Ecto neural progenitor cell (in vitro differentiated cells): ENCODE measurements around the gene GDAP2.

Source experiments
- DNase-seq: peaks from one replicate; pipeline ENCODE4 v3.0.0-alpha.2; 2018; ENCODE audit warnings: low spot score

GDAP2 gene

DNA sequence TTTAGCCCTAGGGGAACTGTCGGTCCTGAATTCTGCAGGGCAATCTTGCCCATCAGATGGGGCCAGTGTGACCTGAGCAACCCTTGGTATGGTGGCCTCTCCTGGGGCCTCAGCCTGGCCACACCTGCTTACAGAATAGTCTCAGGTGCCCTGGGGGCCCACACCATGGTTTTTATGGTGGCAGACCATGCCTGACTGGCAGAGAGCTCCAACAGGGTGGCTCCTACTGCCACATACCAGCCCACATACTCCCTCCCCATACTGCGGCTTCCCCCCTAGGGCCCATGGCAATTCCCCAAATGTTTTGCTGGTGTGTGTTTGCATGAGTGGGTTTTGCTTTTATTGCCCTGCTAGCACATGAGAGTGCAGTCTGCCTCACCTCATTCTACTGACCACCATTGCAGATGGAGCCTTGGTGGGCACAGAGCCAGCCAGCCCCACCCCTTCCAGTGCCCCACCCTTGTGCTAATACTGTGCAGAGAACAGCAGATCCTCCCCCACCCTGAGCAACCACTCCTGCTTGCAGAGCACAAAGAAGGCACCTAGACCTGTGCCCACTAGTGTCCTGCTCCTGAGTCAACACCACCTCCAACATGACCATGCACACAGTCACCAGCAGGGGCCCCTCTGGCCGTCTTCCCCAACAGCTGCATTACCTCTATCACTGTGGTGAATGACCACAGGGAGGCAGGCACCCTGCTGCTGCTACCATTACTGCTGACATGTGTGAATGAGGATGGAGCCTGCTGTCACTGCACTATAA, 86.8 kb downstream of the GDAP2 start:
- DNase-seq = no peak

GRCh38 chr1:117841117-117841650, 88.2 kb downstream of the GDAP2 start:
- no peak for DNase-seq

- DNase-seq = no peak
Observed at GRCh38 chr1:117838911-117839310, 90.5 kb downstream of the GDAP2 start.

DNA sequence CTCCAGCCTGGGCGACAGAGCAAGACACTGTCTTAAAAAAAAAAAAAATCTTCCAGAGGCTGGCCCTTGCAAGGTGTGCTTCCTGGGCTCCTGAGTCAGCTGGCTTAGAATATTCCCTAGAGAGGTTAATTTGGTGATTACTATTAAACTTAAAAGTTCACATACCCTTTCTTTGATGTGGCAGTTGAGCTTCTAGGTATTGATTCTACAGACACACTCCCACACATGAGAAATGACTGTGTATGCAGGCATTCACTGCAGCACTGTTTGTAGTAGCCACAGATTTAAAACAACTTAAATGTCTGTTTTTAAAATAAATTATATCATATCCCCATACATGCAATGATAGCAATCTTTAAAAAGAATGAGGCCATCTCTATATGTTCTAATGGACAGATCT, 93.4 kb downstream of the GDAP2 start:
- no peak for DNase-seq

- no peak for DNase-seq
Observed at GRCh38 chr1:117834416-117834815, 95.0 kb downstream of the GDAP2 start.

- no peak for DNase-seq
Observed at GRCh38 chr1:117832453-117832852, 97.0 kb downstream of the GDAP2 start.

- no peak for DNase-seq
Observed at GRCh38 chr1:117830222-117830621, 99.2 kb downstream of the GDAP2 start.

GRCh38 chr1:117828201-117828600, 101.2 kb downstream of the GDAP2 start:
- no peak for DNase-seq

DNA sequence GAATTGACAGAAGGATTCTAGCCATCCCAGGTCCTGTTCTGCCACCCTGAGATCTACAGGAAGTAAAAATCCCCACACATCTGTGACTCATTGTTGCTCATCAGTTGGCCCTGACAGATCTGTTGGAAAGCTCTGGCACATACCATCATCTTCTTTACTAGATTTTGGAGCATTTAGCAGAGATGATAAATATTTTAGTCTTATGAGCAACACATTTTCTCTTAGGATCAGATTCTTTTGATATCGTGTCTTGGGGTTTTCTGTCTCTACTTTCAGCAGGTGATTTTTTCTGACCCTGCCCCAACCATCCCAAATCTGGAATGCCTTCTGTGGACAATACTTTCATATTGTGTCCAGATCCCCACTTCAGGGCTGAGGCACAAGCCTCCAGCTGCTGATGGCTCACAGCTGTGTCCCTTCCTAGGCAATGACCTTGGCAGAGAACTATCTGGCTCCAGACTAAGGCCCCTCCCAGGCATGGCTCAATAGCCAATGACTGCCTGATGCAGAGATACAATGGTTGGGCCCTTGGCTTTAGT, 102.8 kb downstream of the GDAP2 start:
- DNase-seq = no peak

DNA sequence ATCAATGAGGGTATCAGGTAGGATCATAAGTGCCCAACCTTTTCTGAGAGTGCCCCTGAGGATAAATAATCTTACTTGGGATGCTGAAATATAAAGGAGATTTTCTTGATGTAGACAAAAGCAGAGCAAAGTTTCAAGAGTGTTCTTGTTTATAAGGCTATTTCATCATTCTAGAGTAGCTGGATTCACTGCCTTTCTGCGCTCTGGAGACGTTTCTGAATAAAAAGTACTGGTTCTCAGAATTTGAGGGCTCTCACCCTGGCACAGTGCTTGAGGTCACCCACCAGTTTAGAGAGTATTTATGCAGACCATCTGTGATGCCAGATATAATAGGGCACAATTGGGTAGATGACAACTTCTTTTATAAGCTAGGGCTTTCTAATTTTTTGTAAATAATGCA, 103.3 kb downstream of the GDAP2 start:
- DNase-seq = no peak

DNA sequence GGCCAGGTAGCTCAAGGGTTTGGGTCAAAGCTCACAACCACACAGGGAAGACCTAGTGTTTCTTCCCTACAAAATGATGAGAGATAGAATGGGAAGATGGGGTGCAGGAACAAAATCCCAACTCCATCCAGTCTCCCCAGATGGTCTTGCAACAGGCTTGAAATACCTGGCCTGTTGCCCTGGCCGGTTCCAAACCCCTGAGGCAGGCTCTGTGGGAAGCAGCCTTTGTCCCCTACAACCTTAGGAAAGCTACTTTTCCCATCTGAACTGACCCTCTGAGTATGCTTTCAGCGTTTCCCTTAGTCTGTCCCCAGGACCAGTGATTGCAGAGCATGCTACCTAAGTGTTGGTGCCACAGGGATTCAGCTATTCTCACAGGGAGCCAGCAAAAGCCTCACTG, 104.0 kb downstream of the GDAP2 start:
- no peak for DNase-seq

GRCh38 chr1:117824616-117825015, 104.8 kb downstream of the GDAP2 start:
- DNase-seq = no peak

DNA sequence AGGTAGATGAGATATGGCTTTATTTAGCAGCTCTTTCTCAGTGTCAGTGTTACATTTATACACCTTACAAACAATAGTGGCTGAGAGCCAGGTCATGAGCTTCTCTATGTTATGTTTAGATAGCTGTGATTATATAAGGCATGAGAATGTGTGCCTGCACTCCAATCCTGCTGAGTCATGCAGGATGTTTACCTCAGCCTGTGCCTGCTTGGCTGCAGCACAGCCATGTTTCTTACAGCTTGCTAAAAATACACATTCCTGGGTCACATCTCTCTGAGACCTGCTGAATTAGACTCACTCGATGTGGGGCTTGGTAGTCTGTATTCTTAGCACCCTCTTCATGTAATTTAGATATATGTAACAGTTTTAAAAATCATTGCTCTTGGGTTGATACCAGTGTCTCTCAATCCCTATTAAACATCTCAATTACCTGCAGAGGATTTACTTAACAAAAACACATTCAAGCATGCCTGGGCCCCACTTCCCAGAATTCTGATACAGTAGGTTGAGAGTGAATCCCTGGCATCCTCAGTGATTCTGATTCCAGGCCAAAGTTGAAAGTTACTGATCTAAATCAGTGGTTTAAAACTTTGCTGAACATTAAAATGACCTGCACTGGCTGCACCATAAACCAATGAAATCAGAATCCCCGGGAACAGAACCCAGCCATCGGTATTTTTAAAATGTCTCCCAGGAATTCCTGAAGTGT, 107.5 kb downstream of the GDAP2 start:
- DNase-seq = no peak

DNA sequence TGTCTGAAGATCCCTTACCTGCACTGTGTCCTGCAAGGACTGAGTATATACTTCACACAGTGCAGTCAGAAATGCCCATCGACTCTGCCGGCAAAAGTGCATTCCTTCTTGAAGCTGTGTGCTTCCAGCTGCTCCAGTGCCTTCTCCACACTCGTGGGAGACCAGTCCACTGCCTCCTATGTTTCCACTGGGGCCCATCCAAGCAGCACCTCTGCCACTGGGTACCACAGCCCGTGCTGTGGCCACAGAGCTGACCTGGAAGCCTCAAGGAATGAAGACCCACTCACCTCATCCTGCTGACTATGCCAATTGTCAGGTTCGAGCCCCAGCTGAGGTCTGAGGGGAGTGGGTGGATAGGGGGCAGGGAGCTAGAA, 108.1 kb downstream of the GDAP2 start:
- no peak for DNase-seq

GRCh38 chr1:117820694-117821381, 108.6 kb downstream of the GDAP2 start:
- no peak for DNase-seq

DNA sequence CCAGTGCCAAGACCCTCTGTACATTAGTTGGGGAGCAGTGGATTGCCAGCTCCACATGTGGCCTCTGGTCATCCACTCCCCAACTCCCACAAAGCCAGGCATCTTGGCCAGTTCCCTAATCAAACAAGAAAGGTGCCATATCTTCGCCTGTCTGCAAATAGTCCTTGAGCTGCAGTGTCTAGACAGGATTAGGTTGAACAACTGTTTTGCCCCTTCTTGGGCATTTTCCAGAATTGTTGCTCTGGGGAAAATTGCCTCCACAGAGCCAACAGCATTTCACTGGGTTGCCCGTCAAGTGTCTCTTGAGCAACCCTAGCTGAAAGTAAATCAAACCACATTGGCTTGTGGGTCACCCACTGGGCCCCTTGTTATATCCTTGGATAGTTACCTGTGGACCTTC, 109.3 kb downstream of the GDAP2 start:
- no peak for DNase-seq

DNA sequence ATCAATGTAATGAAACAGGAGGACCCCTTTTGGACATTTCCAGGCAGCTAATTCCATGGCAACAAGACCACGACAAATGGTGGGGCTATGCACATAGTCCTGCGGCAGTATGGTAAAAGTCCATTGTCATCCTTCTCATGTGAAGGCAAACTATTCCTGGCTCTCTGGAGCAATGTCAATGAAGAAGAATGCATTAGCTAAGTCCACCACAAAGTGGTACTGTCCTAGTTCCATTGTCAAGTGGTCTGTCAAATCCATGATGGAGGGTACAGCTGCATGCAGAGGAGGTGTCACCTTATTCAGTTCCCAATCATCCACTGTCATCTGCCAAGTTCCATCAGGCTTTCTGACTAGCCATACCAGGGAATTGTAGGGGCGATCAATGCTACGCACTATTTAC, 110.1 kb downstream of the GDAP2 start:
- DNase-seq = no peak

DNA sequence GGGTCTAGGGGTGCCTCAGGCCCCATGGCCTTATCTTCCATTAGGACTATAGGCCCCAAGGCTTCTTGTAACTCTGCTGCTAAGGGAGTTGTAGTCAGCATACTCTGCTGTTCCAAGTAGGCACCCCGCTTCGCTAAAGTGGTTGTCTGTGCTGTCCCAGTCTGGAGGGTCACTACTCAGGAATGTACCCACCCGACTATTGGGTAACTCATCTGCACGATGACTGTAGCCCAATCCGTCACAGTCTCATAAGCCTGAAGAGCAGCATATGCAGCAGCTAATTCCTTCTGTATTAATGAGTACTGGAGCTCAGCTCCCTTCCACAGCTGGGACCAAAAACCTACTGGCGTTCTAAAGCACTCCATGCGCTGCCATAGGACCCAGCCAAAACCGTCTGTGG, 111.0 kb downstream of the GDAP2 start:
- no peak for DNase-seq

GRCh38 chr1:117817629-117818028, 111.8 kb downstream of the GDAP2 start:
- no peak for DNase-seq

- no peak for DNase-seq
Observed at GRCh38 chr1:117815926-117816325, 113.5 kb downstream of the GDAP2 start.

- no peak for DNase-seq
Observed at GRCh38 chr1:117814856-117815797, 114.3 kb downstream of the GDAP2 start.
